ENCODE results near the gene HLA-DRB1. TPM values are rescaled to one million over a fixed set of nuclear protein-coding genes. Genes with fewer than 3 reads are reported as not detected.
"Not testable (repeated sequence)": the region's sequence is repeated elsewhere in the genome, so short reads cannot be mapped to it uniquely, and the experiment has no call there.

HLA-DRB1 gene
- total RNA-seq, 1 donor from 2014 or later: 25.5 TPM

GRCh38 chr6:32588156-32588555 lies 1.5 kb downstream of the HLA-DRB1 start:
- H3K4me1 ChIP-seq: no peaks in the 10 kb centered on the region
- H3K27me3 ChIP-seq: no peaks in the 10 kb centered on the region
- H3K4me3 ChIP-seq: no peak overlapping the region
- intact Hi-C loops (cut with DNase I): loop anchor here (5.0 kb wide), 1 partner anchor 61 kb away; no protein-coding TSS in a partner anchor
- no peaks in the 10 kb centered on the region for H3K9me3 ChIP-seq
- no peak for DNase-seq (ENCODE audit: extremely low spot score in 2 of 2)
- no peaks in the 10 kb centered on the region for H3K36me3 ChIP-seq
- H3K27ac ChIP-seq: no peak overlapping the region
- TF ChIP-seq POLR2A (IDR thresholded peaks at IDR 0.05) (no peak), CTCF (IDR thresholded peaks at IDR 0.05) (no peak), POLR2AphosphoS5 (IDR thresholded peaks at IDR 0.05; ENCODE audit: insufficient read depth in 1 of 2, low read depth in 1 of 2) (no peak)

DNA sequence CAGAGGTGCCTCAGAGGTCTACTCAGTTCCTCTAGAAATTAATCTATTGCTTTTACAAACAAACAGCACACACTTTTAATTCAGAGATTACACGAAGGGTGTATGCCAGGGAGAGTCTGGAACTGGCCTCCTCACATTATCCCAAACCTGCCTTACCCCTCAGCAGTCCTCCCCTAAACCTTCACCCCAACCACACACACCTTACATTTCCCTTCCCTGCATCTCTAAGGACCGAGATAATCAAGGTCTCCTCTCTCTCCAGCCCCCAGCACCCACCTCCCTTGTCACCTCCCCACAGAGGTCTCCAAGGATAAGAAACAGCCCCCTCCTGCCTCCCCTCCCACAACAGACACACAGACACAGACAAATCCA lies 6.1 kb downstream of the HLA-DRB1 start:
- TF ChIP-seq CTCF (IDR thresholded peaks at IDR 0.05) (no peak), POLR2A (IDR thresholded peaks at IDR 0.05) (no peak)

GRCh38 chr6:32581315-32582095 lies 8.1 kb downstream of the HLA-DRB1 start:
- H3K27me3 ChIP-seq: no peaks in the 10 kb centered on the region
- no peak for DNase-seq (ENCODE audit: extremely low spot score in 2 of 2)
- H3K36me3 ChIP-seq: no peaks in the 10 kb centered on the region
- no peaks in the 10 kb centered on the region for H3K4me1 ChIP-seq
- H3K4me3 ChIP-seq: no peak overlapping the region
- TF ChIP-seq CTCF (IDR thresholded peaks at IDR 0.05): no peak
- no peak for TF ChIP-seq POLR2AphosphoS5 (IDR thresholded peaks at IDR 0.05; ENCODE audit: insufficient read depth in 1 of 2, low read depth in 1 of 2)
- no peak for TF ChIP-seq POLR2A (IDR thresholded peaks at IDR 0.05)
- no peaks in the 10 kb centered on the region for H3K9me3 ChIP-seq
- H3K27ac ChIP-seq: no peak overlapping the region
- intact Hi-C loops (cut with DNase I): no loop called here

More for the DNA sequence above, 6.1 kb downstream of the HLA-DRB1 start:
- no peaks in the 10 kb centered on the region for H3K9me3 ChIP-seq
- no peaks in the 10 kb centered on the region for H3K36me3 ChIP-seq
- no peaks in the 10 kb centered on the region for H3K4me1 ChIP-seq
- H3K4me3 ChIP-seq: peak overlapping the region in 1 of 2 donors; percentile 32
- no peak overlapping the region for H3K27ac ChIP-seq
- H3K27me3 ChIP-seq: no peaks in the 10 kb centered on the region
- no peak for DNase-seq (ENCODE audit: extremely low spot score in 2 of 2)
- intact Hi-C loops (cut with DNase I): no loop called here

DNA sequence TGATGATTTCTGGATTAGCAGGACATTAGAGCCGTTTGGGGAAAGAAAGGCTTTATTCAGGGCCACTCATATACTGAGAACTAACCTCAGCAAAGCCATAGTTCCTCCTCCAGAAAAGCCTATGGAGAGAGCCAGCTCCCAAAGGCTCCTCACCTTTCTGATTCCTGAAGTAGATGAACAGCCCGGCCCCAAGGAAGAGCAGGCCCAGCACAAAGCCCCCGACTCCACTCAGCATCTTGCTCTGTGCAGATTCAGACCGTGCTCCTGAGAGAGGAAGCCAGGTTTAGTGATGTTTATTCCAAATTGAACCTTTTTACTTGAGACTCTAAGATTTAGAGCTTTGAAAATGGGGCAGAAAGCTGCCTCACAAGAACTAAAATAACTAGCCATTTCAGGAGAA lies 9.1 kb downstream of the HLA-DRB1 start:
- Histone ChIP-seq H3K36me3 (no peaks in the 10 kb centered on the region), H3K9me3 (no peaks in the 10 kb centered on the region), H3K4me1 (no peaks in the 10 kb centered on the region), H3K4me3 (no peak overlapping the region), H3K27me3 (no peaks in the 10 kb centered on the region), H3K27ac (no peak overlapping the region)
- no peak for DNase-seq (ENCODE audit: extremely low spot score in 2 of 2)
- intact Hi-C loops (cut with DNase I): no loop called here
- TF ChIP-seq CTCF (IDR thresholded peaks at IDR 0.05): no peak
- TF ChIP-seq POLR2AphosphoS5 (IDR thresholded peaks at IDR 0.05; ENCODE audit: insufficient read depth in 1 of 2, low read depth in 1 of 2): no peak
- TF ChIP-seq POLR2A (IDR thresholded peaks at IDR 0.05): no peak

DNA sequence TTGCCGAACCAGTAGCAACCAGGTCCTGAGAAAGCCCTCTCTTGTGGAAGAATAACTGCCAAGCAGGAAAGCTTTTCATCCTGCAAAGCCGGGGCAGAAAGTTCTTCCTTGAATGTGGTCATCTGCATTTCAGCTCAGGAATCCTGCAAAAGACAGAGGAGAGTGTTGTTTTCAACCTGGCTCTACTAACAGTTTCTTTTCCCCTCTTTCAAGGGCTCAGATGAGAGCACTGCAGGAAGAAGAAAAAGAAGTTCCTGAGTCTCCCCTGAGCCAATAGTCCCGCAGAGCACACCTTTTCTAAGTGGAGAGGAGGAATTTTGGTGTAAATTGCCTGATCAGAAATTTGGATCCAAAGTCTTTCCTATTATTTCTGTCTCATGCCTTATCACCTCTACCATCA lies 10.7 kb downstream of the HLA-DRB1 start:
- Histone ChIP-seq H3K36me3 (no peaks in the 10 kb centered on the region), H3K4me3 (no peak overlapping the region), H3K27me3 (no peaks in the 10 kb centered on the region), H3K27ac (no peak overlapping the region), H3K4me1 (no peaks in the 10 kb centered on the region), H3K9me3 (no peaks in the 10 kb centered on the region)
- no peak for DNase-seq (ENCODE audit: extremely low spot score in 2 of 2)
- intact Hi-C loops (cut with DNase I): no loop called here
- TF ChIP-seq CTCF (IDR thresholded peaks at IDR 0.05) (no peak), POLR2AphosphoS5 (IDR thresholded peaks at IDR 0.05; ENCODE audit: insufficient read depth in 1 of 2, low read depth in 1 of 2) (no peak), POLR2A (IDR thresholded peaks at IDR 0.05) (no peak)

DNA sequence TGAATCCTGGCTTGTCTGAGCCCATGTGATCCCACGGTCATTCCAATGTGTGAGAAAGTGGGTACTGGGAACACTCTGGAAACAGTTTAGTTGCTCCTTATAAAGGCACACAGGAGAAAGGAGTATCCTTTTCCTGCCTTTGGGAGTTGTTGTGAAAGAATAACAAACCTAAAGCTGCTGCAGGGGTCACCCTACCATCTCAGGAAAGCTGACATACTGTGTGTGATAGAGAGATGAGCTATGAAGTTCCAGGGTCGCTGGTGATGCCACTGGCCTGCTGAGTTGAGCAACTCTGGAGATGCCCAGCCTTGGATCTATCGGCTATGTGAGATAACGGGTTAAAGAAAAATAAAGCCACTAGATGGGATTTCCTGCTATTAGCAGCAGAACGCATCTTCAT lies 12.2 kb downstream of the HLA-DRB1 start:
- intact Hi-C loops (cut with DNase I); H3K27ac ChIP-seq; H3K27me3 ChIP-seq; DNase-seq (ENCODE audit: extremely low spot score in 2 of 2); H3K36me3 ChIP-seq; H3K4me3 ChIP-seq; H3K9me3 ChIP-seq; H3K4me1 ChIP-seq: not testable (repeated sequence)
